Right lung (tissue), 5 donors: ENCODE data around the gene RUVBL2. TPM values are rescaled to one million over a fixed set of nuclear protein-coding genes. Genes with fewer than 3 reads are reported as not detected.

ENCODE experiments used
- DNase-seq, 2 donors: peaks; one replicate each; pipeline ENCODE4 v3.0.0-alpha.2; 2013
- polyA plus RNA-seq, 5 donors: library from polyadenylated mRNA; unstranded; fragments of 120-200 nt; gene quantifications; one replicate each; pipeline versions ENCODE4 v1.2.1 to v1.2.3, GENCODE V29; 2013; ENCODE audit warnings: inconsistent platforms in 1 of 5, low replicate concordance in 1 of 5; ENCODE audit not compliant: insufficient read length in 5 of 5, insufficient read depth in 1 of 5

Gene RUVBL2
- polyA plus RNA-seq, 5 donors, result 58.1 to 98.7 (median 76.1) TPM

DNA sequence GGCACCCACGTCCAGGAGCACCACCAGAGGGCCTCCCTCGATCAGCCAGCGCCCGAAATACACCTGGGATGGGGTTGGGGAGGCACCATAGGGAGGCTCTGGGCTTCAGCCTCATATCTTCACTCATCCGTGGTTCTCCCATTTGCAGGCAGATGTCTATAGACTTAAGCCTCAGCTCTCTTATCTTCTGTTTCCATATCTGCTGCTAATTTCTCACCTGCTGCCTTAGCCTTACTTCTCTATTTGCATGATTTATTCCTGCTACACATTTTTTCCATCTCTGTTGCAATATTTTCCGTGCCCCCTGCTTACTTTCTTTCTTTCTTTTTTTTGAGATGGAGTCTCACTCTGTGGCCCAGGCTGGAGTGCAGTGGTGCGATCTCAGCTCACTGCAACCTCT is 6.4 kb upstream of the RUVBL2 start:
- DNase-seq, result no peak

DNA sequence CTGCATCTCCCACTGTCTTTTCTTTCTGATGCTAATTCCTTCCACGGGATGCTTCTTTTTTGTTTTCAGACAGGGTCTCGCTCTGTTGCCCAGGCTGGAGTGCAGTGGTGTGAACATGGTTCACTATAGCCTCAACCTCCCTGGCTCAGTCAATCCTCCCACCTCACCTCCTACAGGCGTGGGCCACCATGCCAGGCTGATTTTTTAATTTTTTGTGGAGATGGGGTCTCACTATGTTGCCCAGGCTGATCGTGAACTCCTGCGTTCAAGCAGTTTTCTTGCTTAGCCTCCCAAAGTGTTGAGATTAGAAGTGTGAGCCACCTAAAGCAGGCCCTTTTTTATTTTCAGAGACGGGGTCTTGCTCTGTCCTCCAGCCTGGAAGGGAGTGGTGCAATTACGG is 5.4 kb upstream of the RUVBL2 start:
- no peak for DNase-seq

DNA sequence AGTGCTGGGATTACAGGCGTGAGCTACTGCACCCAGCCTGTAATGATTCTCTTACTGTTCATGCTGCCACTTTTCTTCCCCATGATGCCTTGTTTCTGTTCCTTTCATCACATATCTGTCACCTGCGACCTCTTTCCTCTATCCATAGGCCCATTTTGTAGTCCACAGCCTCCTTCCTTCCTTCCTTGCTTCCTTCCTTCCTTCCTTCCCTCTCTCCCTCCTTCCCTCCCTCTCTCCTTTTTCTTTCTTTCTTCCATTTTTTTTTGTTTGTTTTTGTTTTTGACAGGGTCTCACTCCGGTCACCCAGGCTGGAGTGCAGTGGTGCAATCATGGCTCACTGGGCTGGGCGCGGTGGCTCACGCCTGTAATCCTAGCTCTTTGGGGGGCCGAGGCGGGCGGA is 4.8 kb upstream of the RUVBL2 start:
- no peak for DNase-seq

DNA sequence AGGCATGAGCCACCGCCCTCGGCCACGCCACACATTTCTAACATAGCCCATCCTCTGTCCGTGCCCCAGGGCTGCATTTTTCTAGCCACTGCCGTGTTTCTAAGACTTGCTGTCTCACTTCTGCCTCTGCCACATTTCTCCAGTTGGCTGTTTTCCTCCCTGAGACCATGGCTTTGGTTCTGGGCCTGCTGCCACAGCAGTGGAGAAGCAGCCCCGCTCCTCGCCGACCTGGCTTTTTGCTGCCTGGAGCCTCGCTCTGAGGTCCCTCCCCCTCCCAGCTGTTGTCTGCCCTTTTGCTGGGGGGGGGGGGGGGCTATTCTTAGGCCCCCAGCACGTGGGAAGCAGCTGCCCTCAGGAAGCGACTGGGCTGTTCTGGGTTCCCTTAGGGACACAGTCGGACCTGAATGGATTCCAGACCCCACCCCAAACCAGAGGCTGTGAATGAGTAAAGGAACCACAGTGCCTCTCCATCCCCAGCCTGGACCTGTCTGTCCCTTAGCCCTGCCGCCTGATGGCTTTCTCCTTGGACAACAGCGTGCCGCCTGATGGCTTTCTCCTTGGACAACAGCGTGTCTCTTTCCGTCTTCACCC is 3.9 kb upstream of the RUVBL2 start:
- DNase-seq, result no peak

- DNase-seq, result no peak
These were observed 3.3 kb upstream of the RUVBL2 start for GRCh38 chr19:48990400-48990799.

- no peak for DNase-seq
These were observed 2.6 kb upstream of the RUVBL2 start for GRCh38 chr19:48991011-48991609.

- peak; percentile 27 to 61 for DNase-seq
These were observed 1.7 kb upstream of the RUVBL2 start for GRCh38 chr19:48991873-48992580.

DNA sequence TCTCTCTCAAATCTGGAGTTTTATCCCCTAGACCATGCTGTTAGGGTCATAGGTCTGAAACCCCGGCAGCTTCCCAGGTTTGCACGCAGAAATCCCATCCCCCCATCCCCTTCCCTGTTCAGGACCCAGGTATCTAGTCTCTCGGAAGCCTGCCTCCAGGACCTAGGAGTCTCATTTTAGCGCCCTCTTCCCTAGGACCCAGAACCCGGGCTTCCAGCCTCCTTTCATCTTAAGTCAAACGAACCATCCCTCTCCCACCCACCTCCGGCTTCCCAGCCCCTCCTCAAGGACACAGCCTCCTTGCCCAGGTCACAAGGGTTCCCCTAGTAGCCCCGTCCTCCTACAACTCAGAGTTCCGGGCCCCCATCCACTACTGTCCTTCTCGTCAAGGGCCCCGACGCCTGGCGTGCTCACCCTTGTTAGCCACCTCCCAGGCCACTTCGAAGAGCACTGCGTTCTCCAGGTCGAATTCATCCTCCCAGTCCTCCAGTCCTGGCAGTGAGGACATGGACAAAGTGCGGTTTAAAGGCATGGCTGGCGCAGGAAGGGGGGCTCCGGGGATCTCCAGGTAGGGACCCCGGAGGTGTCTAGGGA is 1.0 kb upstream of the RUVBL2 start:
- no peak for DNase-seq

DNA sequence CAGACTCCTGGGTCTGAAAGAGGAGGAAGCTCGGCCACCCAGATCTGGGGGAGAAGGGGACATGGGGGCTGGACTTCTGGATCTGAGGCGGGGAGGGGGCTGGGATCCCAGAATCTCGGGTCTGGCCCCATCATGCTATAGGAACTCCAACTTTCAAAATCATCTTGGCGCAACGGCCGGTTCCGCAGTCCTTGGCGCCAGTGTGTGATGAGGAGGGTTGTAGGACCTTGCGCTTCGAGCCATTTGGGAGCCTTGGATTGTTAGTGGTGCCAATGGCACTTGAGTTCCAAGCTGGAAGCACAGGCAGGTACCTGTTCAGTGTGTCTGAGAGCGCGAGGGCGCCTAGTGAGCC is 324 bp downstream of the RUVBL2 start:
- DNase-seq, result no peak

DNA sequence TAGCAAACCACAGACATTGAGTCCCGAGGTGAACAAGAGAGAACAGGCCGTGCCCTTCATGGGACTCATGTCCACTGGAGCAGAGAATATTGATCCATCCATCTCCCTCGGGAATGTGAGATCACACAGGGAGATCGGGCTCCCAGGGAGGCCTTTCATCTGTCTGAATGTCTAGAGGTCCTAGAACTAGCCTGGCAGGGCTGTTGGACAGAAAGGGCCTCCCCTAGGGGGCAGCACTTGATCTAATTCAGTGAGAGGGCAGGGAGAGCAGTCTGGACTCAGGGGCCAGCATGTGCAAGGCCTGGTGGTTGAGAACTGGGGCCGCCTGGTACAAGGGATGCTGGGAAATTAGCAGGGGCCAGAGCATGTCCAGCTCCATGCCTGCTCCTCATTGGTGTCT is 4.3 kb downstream of the RUVBL2 start:
- DNase-seq, result no peak

DNA sequence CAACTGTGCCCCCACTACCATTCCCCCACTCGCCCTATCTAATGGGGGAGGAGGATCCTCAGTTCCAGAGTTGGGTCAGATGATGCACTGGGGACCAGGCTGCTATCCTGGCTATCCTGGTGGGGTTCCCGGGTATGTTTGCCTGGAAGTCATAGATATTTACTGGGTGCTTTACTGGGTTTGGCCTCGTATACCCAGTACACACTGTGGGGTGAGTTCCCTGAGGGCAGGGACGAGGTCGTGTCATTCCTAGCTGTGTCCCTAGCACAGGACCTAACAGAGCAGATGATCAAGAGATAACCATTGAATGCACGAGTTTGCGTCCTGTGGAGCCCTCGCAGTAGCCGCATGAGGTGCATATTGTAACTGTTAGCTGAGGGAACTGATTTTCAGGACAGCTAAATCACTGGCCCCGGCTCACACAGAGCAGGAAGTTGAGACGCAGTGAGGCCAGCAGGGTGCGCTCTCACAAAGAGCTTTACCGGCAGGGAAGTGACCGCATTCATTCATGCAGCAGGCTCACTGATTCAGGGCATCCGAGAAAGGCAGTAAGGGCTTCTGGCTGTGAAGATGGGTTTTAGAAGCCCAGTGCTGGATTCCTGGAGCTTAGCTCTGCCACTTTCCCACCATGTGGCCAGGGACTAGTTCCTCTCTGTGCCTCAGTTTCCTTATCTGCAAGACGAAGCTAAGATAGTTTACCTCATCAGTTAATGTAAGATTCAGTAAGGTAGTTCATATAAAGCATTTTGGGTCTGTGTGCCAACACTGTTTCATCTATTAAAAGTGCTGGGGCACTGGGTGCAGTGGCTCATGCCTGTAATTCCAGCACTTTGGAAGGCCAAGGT is 6.0 kb downstream of the RUVBL2 start:
- DNase-seq, result no peak

- DNase-seq, result no peak
These were observed 10.4 kb downstream of the RUVBL2 start for GRCh38 chr19:49004133-49004532.

GRCh38 chr19:49004964-49005614 is 11.4 kb downstream of the RUVBL2 start:
- DNase-seq, result no peak

GRCh38 chr19:49006905-49007304 is 13.2 kb downstream of the RUVBL2 start:
- no peak for DNase-seq

GRCh38 chr19:49009828-49010227 is 16.1 kb downstream of the RUVBL2 start:
- DNase-seq, result no peak

DNA sequence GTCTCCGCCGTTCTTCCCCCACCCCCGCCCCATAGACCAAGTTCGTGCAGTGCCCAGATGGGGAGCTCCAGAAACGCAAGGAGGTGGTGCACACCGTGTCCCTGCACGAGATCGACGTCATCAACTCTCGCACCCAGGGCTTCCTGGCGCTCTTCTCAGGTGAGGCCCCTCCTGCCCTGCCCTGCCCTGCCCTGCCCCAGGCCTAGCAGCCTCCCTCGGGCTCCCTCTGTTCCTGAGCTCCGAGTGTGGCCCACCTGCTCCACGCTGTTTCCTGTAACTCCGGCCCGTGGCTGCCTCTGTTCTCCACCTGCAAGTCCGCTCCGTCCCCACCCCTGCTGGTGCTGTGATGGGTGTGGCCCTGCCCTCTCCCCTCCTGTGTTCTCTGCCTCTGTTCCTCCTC is 16.8 kb downstream of the RUVBL2 start:
- no peak for DNase-seq

GRCh38 chr19:49011194-49011593 is 17.5 kb downstream of the RUVBL2 start:
- no peak for DNase-seq

DNA sequence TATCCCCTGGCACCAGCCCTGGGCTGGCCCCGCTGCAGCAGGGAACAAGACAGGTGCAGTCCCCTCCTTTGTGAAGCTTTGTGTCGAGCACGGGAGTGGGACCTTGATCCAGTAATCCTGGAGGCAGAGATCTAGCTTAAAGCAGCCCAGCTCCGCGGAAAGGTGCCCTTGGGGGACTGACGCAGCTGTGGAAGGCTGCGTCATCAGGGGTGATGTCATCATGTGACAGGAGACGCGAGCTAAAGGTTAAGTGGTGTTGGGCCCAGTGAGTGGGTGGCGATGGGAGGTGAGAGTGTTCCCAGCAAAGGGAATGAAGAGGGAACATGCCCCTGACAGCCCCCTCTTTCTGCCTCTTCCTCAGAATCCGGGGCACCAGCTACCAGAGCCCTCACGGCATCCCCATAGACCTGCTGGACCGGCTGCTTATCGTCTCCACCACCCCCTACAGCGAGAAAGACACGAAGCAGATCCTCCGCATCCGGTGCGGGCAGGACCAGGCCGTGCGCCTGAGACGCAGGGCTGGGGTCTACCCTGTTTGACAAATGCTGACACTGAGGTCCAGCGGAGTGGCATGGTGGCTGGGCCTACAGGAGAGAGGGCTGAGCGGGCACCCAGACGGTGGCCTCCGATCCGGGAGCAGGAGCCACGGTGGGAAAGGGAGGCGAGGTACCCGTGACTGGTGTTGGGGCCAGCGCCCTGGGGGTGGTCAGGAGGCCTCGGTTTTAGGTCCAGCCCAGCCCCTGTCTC is 20.6 kb downstream of the RUVBL2 start:
- no peak for DNase-seq

DNA sequence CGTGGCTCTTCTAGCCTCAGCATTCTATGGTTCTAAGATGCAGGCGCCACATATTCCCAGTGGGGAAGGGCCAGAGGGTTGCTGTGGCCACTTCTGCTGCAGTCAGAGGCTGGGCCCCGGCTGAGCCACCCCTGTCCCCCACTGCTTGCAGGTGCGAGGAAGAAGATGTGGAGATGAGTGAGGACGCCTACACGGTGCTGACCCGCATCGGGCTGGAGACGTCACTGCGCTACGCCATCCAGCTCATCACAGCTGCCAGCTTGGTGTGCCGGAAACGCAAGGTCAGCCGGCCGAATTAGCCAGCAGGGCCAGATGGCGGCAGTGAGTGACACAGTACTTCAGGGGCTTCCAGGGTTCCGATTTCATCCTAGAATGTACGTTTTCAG is 21.2 kb downstream of the RUVBL2 start:
- no peak for DNase-seq

- DNase-seq, result no peak
These were observed 22.6 kb downstream of the RUVBL2 start for GRCh38 chr19:49016067-49016839.
